ENCODE data around the gene TMEM163.

Gene TMEM163

GRCh38 chr2:134611316-134611715, 107.5 kb downstream of the TMEM163 start:
- no peak for TF ChIP-seq CTCF (IDR thresholded peaks at IDR 0.05; ENCODE audit: low read length, missing control alignments)
- no peak for DNase-seq (ENCODE audit: low read depth)
- no peak overlapping the region for H3K4me3 ChIP-seq (replicated peaks; ENCODE audit: low read depth, low read length)

- TF ChIP-seq CTCF (IDR thresholded peaks at IDR 0.05; ENCODE audit: low read length, missing control alignments): no peak
- no peak overlapping the region for H3K4me3 ChIP-seq (replicated peaks; ENCODE audit: low read depth, low read length)
- no peak for DNase-seq (ENCODE audit: low read depth)
Observed at GRCh38 chr2:134610871-134611270, 107.9 kb downstream of the TMEM163 start.

- no peak for DNase-seq (ENCODE audit: low read depth)
- TF ChIP-seq CTCF (IDR thresholded peaks at IDR 0.05; ENCODE audit: low read length, missing control alignments): no peak
- H3K4me3 ChIP-seq (replicated peaks; ENCODE audit: low read depth, low read length): no peak overlapping the region
Observed at GRCh38 chr2:134609924-134610513, 108.8 kb downstream of the TMEM163 start.

- no peak for TF ChIP-seq CTCF (IDR thresholded peaks at IDR 0.05; ENCODE audit: low read length, missing control alignments)
- H3K4me3 ChIP-seq (replicated peaks; ENCODE audit: low read depth, low read length): no peak overlapping the region
- no peak for DNase-seq (ENCODE audit: low read depth)
Observed at GRCh38 chr2:134603966-134604365, 114.8 kb downstream of the TMEM163 start.

GRCh38 chr2:134602666-134603065, 116.1 kb downstream of the TMEM163 start:
- TF ChIP-seq CTCF (IDR thresholded peaks at IDR 0.05; ENCODE audit: low read length, missing control alignments): no peak
- DNase-seq (ENCODE audit: low read depth): no peak
- no peak overlapping the region for H3K4me3 ChIP-seq (replicated peaks; ENCODE audit: low read depth, low read length)

GRCh38 chr2:134601264-134601663, 117.5 kb downstream of the TMEM163 start:
- no peak overlapping the region for H3K4me3 ChIP-seq (replicated peaks; ENCODE audit: low read depth, low read length)
- no peak for TF ChIP-seq CTCF (IDR thresholded peaks at IDR 0.05; ENCODE audit: low read length, missing control alignments)
- no peak for DNase-seq (ENCODE audit: low read depth)

- TF ChIP-seq CTCF (IDR thresholded peaks at IDR 0.05; ENCODE audit: low read length, missing control alignments): no peak
- H3K4me3 ChIP-seq (replicated peaks; ENCODE audit: low read depth, low read length): no peak overlapping the region
- no peak for DNase-seq (ENCODE audit: low read depth)
Observed at GRCh38 chr2:134600208-134600607, 118.6 kb downstream of the TMEM163 start.
